Lung (tissue), 12 donors: ENCODE results near the gene SMARCD3. TPM values are rescaled to one million over a fixed set of nuclear protein-coding genes. Genes with fewer than 3 reads are reported as not detected.

Source experiments
- ATAC-seq: fragments of 200-7000 bp; cut with Tn5 transposase; one replicate; pipeline ENCODE4 v1.9.1; 2020; ENCODE audit warnings: moderate number of reproducible peaks; ENCODE audit not compliant: insufficient read depth, low FRiP score
- DNase-seq, 3 donors: peaks; one replicate each; pipeline ENCODE4 v3.0.0-alpha.2; 2013 to 2017
- H3K27ac ChIP-seq, 2 donors: one replicate each; pipeline ENCODE4 v1.5.1; 2013; ENCODE audit warnings: mild to moderate bottlenecking in 2 of 2, moderate library complexity in 2 of 2, control low read depth in 1 of 2, inconsistent platforms in 1 of 2, low read depth in 1 of 2, low read length in 1 of 2
- H3K27me3 ChIP-seq, 3 donors: one replicate each; pipeline ENCODE4 v1.5.1; 2013; ENCODE audit warnings: low read length in 2 of 3; ENCODE audit not compliant: control insufficient read depth in 3 of 3, insufficient read depth in 3 of 3
- H3K36me3 ChIP-seq, 4 donors: one replicate each; pipeline ENCODE4 v1.5.1; 2013; ENCODE audit warnings: low read length in 4 of 4, mild to moderate bottlenecking in 1 of 4, moderate library complexity in 1 of 4; ENCODE audit not compliant: control insufficient read depth in 4 of 4, insufficient read depth in 4 of 4
- H3K4me1 ChIP-seq, 5 donors: one replicate each; pipeline ENCODE4 v1.5.1; 2013; ENCODE audit warnings: low read length in 5 of 5, mild to moderate bottlenecking in 2 of 5, moderate library complexity in 1 of 5; ENCODE audit not compliant: control insufficient read depth in 5 of 5, insufficient read depth in 5 of 5
- H3K4me3 ChIP-seq: one replicate; pipeline ENCODE4 v1.5.1; 2013; ENCODE audit warnings: mild to moderate bottlenecking, control low read depth, moderate library complexity
- H3K9ac ChIP-seq, 2 donors: one replicate each; pipeline ENCODE4 v1.5.1; 2013; ENCODE audit warnings: low read length in 2 of 2, control low read depth in 1 of 2; ENCODE audit not compliant: insufficient read depth in 1 of 2
- H3K9me3 ChIP-seq, 4 donors: one replicate each; pipeline ENCODE4 v1.5.1; 2013; ENCODE audit warnings: low read length in 3 of 4, mild to moderate bottlenecking in 1 of 4, moderate library complexity in 1 of 4; ENCODE audit not compliant: control insufficient read depth in 4 of 4, insufficient read depth in 3 of 4
- CTCF ChIP-seq: IDR thresholded peaks from 2 replicates; pipeline ENCODE4 v1.5.1; 2012; ENCODE audit warnings: mild to moderate bottlenecking; ENCODE audit errors: control extremely low read depth, extremely low read depth
- WGBS, 2 donors: extraction: QIAGEN DNeasy Blood & Tissue Kit; methylation state at CpG; one replicate each; pipeline ENCODE4 v1.1.7; 2013; 5-methylcytosine and 5-hydroxymethylcytosine counted together
- polyA plus RNA-seq, 2 donors: library from polyadenylated mRNA; stranded (reverse); fragments of 200-250 nt; gene quantifications; one replicate each; pipeline ENCODE4 v1.2.1, GENCODE V29; 2013
- total RNA-seq, 2 donors: library from RNA; depleted of rRNA in 1 of 2; stranded (reverse); fragments of >200 nt in 1 of 2; gene quantifications; one replicate each; pipeline ENCODE4 v1.2.1, GENCODE V29; 2014 to 2021
- donor health status: control.
- donor health status: control.
- donor health status: Bipolar disorder and iron deficiency.
- donor health status: healthy.
- donor health status: DM: yes; HTN: yes; CAD: no.

SMARCD3 gene
- total and polyA plus RNA-seq, 4 donors = 37.5 to 70.9 (median 51.4) TPM

- ATAC-seq (no peak), DNase-seq (no peak)
- H3K9ac ChIP-seq = no peak overlapping the region
- TF ChIP-seq CTCF = no peak
- no peak overlapping the region for H3K27ac ChIP-seq
- H3K4me3 ChIP-seq = no peak overlapping the region
- H3K27me3 ChIP-seq = peaks cover 0 to 7% (median 0%) of the 10 kb centered on the region in 3 donors
- no peaks in the 10 kb centered on the region for H3K9me3 ChIP-seq
- WGBS, 2 donors = 80 to 89% methylated on average over 3 of the region's 3 CpGs
- peaks cover 0 to 20% (median 0%) of the 10 kb centered on the region in 5 donors for H3K4me1 ChIP-seq
- no peaks in the 10 kb centered on the region for H3K36me3 ChIP-seq
Observed at GRCh38 chr7:151201344-151201743, 47.1 kb downstream of the SMARCD3 start.

- 65 to 80% methylated on average over 30 of the region's 30 CpGs for WGBS, 2 donors
- H3K27me3 ChIP-seq = peaks cover 0 to 2% (median 0%) of the 10 kb centered on the region in 3 donors
- TF ChIP-seq CTCF = no peak
Observed at GRCh38 chr7:151198945-151199848, 49.3 kb downstream of the SMARCD3 start.

GRCh38 chr7:151197932-151198331 lies 50.6 kb downstream of the SMARCD3 start:
- no peak for TF ChIP-seq CTCF
- H3K36me3 ChIP-seq = no peaks in the 10 kb centered on the region
- ATAC-seq (no peak), DNase-seq (no peak)
- no peaks in the 10 kb centered on the region for H3K27me3 ChIP-seq
- no peaks in the 10 kb centered on the region for H3K9me3 ChIP-seq
- no peak overlapping the region for H3K4me3 ChIP-seq
- no peak overlapping the region for H3K27ac ChIP-seq
- peaks cover 0 to 20% (median 0%) of the 10 kb centered on the region in 5 donors for H3K4me1 ChIP-seq
- no peak overlapping the region for H3K9ac ChIP-seq

More at GRCh38 chr7:151198945-151199848, 49.3 kb downstream of the SMARCD3 start:
- H3K4me1 ChIP-seq = peaks cover 0 to 20% (median 0%) of the 10 kb centered on the region in 5 donors
- DNase-seq (peak; percentile 89 to 93 (median 93)), ATAC-seq (no peak)
- H3K9ac ChIP-seq = no peak overlapping the region
- H3K4me3 ChIP-seq = no peak overlapping the region
- no peaks in the 10 kb centered on the region for H3K36me3 ChIP-seq
- H3K27ac ChIP-seq = no peak overlapping the region
- H3K9me3 ChIP-seq = no peaks in the 10 kb centered on the region
